A673 (cell line): ENCODE measurements around the gene ATIC.

ENCODE experiments used
- EZH2 ChIP-seq: fragments of 200-600 bp; sonication (generic); IDR thresholded peaks from 2 replicates; pipeline ENCODE4 v1.6.1; 2017; ENCODE audit warnings: borderline replicate concordance, low read depth, mild to moderate bottlenecking, mixed read lengths, antibody characterized with exemption, low read length; ENCODE audit not compliant: poor library complexity, severe bottlenecking
- TF ChIP-seq, protein P1 (sequence below): fragments of 300-800, 200-600 bp; sonication (generic); conservative IDR thresholded peaks from 2 replicates; pipeline ENCODE4 v1.5.1; 2017; ENCODE audit warnings: low read depth, mild to moderate bottlenecking, antibody characterized with exemption, low read length, moderate library complexity, mixed read lengths

DNA sequence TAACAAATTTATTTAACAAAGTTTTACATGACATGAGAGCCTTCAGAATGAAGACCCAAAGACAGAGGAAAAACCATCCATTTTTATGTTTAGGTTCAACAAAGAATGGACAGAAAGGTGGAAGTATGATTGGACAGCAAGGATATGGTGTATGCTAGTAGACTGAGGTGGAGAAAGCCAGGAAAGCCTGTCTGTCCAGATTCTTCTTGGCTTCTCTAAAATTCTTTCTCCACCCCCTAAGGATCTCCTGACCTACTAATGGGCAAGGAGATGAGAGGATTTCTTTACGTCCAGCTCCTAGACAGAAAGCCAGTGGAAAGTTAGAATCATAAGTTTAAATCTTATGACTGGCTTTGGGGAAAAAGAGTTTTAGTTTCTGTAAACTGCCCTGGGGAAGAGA, 3.0 kb downstream of the ATIC start:
- TF ChIP-seq, protein P1, sequence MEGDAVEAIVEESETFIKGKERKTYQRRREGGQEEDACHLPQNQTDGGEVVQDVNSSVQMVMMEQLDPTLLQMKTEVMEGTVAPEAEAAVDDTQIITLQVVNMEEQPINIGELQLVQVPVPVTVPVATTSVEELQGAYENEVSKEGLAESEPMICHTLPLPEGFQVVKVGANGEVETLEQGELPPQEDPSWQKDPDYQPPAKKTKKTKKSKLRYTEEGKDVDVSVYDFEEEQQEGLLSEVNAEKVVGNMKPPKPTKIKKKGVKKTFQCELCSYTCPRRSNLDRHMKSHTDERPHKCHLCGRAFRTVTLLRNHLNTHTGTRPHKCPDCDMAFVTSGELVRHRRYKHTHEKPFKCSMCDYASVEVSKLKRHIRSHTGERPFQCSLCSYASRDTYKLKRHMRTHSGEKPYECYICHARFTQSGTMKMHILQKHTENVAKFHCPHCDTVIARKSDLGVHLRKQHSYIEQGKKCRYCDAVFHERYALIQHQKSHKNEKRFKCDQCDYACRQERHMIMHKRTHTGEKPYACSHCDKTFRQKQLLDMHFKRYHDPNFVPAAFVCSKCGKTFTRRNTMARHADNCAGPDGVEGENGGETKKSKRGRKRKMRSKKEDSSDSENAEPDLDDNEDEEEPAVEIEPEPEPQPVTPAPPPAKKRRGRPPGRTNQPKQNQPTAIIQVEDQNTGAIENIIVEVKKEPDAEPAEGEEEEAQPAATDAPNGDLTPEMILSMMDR: no peak
- TF ChIP-seq EZH2: no peak
